Panc1 (cell line): ENCODE results near the gene ANO6. TPM values are rescaled to one million over a fixed set of nuclear protein-coding genes. Genes with fewer than 3 reads are reported as not detected.

Experiments used
- ATAC-seq: fragments of 200-7000 bp; cut with Tn5 transposase; 2 replicates; pipeline ENCODE4 v1.9.1; 2020; ENCODE audit warnings: mild to moderate bottlenecking, moderate library complexity
- BruUV-seq: library from RNA; stranded (reverse); fragments of 400-500 nt; replicated peaks from 2 replicates; lab custom pipeline; 2021; lab: Mats Ljungman, UMichigan
- CTCF ChIA-PET: fragments of 300-600 bp; sonication (Branson Sonifier 250); formaldehyde crosslinking; loops from one replicate; lab custom pipeline; 2022; ENCODE audit warnings: antibody characterized with exemption; lab: Charles Lee
- POLR2A ChIA-PET: fragments of 300-600 bp; sonication (Branson Sonifier 250); formaldehyde crosslinking; loops from one replicate; lab custom pipeline; 2022; ENCODE audit warnings: antibody characterized with exemption; lab: Charles Lee
- DNase-seq: peaks from one replicate; pipeline ENCODE4 v3.0.0-alpha.2; 2010; ENCODE audit warnings: low read depth, low spot score
- H3K27ac ChIP-seq: 2 replicates; pipeline ENCODE4 v1.5.1; 2011; ENCODE audit warnings: mild to moderate bottlenecking, low read length, inconsistent platforms
- H3K27me3 ChIP-seq: fragments of 200-500 bp; sonication (Bioruptor generic); 2 replicates; pipeline ENCODE4 v1.6.0; 2014; ENCODE audit warnings: low read length, inconsistent platforms; ENCODE audit not compliant: control insufficient read depth, insufficient read depth
- H3K36me3 ChIP-seq: fragments of 200-500 bp; sonication (Bioruptor generic); 2 replicates; pipeline ENCODE4 v1.5.1; 2014; ENCODE audit warnings: inconsistent platforms, mild to moderate bottlenecking, low read length, moderate library complexity; ENCODE audit not compliant: control insufficient read depth, insufficient read depth
- H3K4me1 ChIP-seq: 2 replicates; pipeline ENCODE4 v1.5.1; 2011; ENCODE audit warnings: inconsistent platforms, mild to moderate bottlenecking, low read length, moderate library complexity; ENCODE audit not compliant: control insufficient read depth, insufficient read depth
- H3K4me3 ChIP-seq, 2 experiments: 2 replicates each; pipeline ENCODE4 v1.5.1; 2011 to 2012; ENCODE audit warnings: low read depth in 2 of 2, low read length in 2 of 2, mild to moderate bottlenecking in 2 of 2, inconsistent platforms in 1 of 2, moderate library complexity in 1 of 2
- H3K9me3 ChIP-seq: fragments of 200-500 bp; sonication (Bioruptor generic); 2 replicates; pipeline ENCODE4 v1.5.1; 2014; ENCODE audit warnings: low read depth, mild to moderate bottlenecking, inconsistent platforms, low read length, moderate library complexity; ENCODE audit not compliant: control insufficient read depth, insufficient read depth
- POLR2AphosphoS5 ChIP-seq: IDR thresholded peaks from 2 replicates; pipeline ENCODE4 v1.6.1; 2012; ENCODE audit warnings: mild to moderate bottlenecking, low read depth, low read length, moderate library complexity
- SIN3A ChIP-seq: IDR thresholded peaks from 2 replicates; pipeline ENCODE4 v1.6.1; 2012; ENCODE audit warnings: low read depth, mild to moderate bottlenecking, low read length, moderate library complexity, borderline replicate concordance; ENCODE audit not compliant: insufficient read depth
- TCF7L2 ChIP-seq: IDR thresholded peaks from 2 replicates; pipeline ENCODE4 v1.6.1; 2011; ENCODE audit warnings: mild to moderate bottlenecking, low read depth, low read length, inconsistent platforms
- in situ Hi-C: cut with HindIII; loops from 2 replicates; pipeline ENCODE4 v1.10.0; 2016; ENCODE audit warnings: low sequenced_read_pairs, low pct_unique_long_range_greater_than_20kb
- intact Hi-C: fragments of 100-400 bp; cut with micrococcal nuclease; formaldehyde crosslinking; loops from one replicate; pipeline ENCODE4 v1.10.0; 2022; ENCODE audit not compliant: unreplicated experiment
- total RNA-seq: library from RNA; stranded (reverse); gene quantifications from one replicate; pipeline ENCODE4 v1.2.1, GENCODE V29; 2021; ENCODE audit not compliant: unreplicated experiment
- TF ChIP-seq, protein P1 (sequence below): fragments of 450-650 bp; IDR thresholded peaks from 2 replicates; pipeline ENCODE4 v1.5.1; 2017; ENCODE audit warnings: mild to moderate bottlenecking
- TF ChIP-seq, protein P2 (sequence below), 2 experiments: IDR thresholded peaks; 2 replicates each; pipeline ENCODE4 v1.6.1; 2011 to 2012; ENCODE audit warnings: low read depth in 2 of 2, control low read depth in 1 of 2, low read length in 1 of 2, mild to moderate bottlenecking in 1 of 2, moderate library complexity in 1 of 2; ENCODE audit not compliant: insufficient read depth in 1 of 2

ANO6 gene
- total RNA-seq, 1 experiment from 2014 or later, result 120 TPM

DNA sequence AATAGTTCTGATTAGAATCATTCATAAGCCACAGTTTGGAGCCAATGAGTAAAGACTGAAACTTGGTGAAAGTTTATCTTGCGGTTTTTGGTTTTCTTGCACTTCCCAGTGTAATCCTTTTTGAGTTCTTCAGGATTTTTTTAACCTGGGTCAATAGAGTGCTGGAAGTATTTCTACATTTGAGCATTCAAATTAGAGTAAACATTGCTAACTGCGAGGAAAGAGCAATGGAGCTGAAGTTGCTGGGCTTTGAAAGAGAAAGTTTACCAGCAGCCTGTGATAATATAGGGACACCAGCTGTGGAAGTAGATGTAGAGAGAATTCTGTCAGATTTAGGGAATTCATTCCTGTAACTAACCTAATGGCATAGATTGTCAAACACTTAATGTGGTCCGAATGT is 30.3 kb downstream of the ANO6 start:
- CTCF ChIA-PET, result no interaction called here
- in situ Hi-C loops, result no loop called here
- BruUV-seq, result TSS peak; percentile 4
- Histone ChIP-seq H3K4me1 (peaks cover 38% of the 10 kb centered on the region), H3K27ac (peak overlapping the region; percentile 93; the same call in 1 of the 2 replicates), H3K4me3 (no peak overlapping the region), H3K36me3 (no peaks in the 10 kb centered on the region), H3K9me3 (no peaks in the 10 kb centered on the region), H3K27me3 (no peaks in the 10 kb centered on the region)
- ATAC-seq (no peak), DNase-seq (no peak)
- POLR2A ChIA-PET, result no interaction called here
- TF ChIP-seq SIN3A (no peak), POLR2AphosphoS5 (no peak), TCF7L2 (no peak)
- TF ChIP-seq, protein P1, sequence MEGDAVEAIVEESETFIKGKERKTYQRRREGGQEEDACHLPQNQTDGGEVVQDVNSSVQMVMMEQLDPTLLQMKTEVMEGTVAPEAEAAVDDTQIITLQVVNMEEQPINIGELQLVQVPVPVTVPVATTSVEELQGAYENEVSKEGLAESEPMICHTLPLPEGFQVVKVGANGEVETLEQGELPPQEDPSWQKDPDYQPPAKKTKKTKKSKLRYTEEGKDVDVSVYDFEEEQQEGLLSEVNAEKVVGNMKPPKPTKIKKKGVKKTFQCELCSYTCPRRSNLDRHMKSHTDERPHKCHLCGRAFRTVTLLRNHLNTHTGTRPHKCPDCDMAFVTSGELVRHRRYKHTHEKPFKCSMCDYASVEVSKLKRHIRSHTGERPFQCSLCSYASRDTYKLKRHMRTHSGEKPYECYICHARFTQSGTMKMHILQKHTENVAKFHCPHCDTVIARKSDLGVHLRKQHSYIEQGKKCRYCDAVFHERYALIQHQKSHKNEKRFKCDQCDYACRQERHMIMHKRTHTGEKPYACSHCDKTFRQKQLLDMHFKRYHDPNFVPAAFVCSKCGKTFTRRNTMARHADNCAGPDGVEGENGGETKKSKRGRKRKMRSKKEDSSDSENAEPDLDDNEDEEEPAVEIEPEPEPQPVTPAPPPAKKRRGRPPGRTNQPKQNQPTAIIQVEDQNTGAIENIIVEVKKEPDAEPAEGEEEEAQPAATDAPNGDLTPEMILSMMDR, result no peak
- TF ChIP-seq, protein P2, sequence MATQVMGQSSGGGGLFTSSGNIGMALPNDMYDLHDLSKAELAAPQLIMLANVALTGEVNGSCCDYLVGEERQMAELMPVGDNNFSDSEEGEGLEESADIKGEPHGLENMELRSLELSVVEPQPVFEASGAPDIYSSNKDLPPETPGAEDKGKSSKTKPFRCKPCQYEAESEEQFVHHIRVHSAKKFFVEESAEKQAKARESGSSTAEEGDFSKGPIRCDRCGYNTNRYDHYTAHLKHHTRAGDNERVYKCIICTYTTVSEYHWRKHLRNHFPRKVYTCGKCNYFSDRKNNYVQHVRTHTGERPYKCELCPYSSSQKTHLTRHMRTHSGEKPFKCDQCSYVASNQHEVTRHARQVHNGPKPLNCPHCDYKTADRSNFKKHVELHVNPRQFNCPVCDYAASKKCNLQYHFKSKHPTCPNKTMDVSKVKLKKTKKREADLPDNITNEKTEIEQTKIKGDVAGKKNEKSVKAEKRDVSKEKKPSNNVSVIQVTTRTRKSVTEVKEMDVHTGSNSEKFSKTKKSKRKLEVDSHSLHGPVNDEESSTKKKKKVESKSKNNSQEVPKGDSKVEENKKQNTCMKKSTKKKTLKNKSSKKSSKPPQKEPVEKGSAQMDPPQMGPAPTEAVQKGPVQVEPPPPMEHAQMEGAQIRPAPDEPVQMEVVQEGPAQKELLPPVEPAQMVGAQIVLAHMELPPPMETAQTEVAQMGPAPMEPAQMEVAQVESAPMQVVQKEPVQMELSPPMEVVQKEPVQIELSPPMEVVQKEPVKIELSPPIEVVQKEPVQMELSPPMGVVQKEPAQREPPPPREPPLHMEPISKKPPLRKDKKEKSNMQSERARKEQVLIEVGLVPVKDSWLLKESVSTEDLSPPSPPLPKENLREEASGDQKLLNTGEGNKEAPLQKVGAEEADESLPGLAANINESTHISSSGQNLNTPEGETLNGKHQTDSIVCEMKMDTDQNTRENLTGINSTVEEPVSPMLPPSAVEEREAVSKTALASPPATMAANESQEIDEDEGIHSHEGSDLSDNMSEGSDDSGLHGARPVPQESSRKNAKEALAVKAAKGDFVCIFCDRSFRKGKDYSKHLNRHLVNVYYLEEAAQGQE (IDR thresholded peaks at IDR 0.05; ENCODE audit: insufficient read depth in 1 of 2, low read depth in 2 of 2, low read length in 1 of 2), result no peak
- intact Hi-C loops, result no loop called here

DNA sequence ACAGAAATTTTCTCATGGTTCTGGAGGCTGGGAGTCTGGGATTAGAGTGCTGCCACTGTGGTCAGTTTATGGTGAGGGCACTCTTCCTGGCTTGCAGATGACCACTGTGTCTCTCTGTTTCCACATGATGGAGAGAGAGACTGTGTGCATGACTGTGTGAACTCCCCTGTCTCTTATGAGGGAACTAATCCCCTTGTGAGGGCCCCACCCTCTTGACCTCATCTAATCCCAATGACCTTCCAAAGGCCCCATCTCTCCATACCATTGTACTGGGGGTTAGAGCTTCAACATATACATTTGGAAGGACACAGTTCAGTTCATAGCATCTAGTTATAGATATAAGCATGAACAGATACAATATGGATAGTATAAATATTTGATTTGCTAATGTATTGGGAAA is 31.7 kb downstream of the ANO6 start:
- Histone ChIP-seq H3K4me3 (no peak overlapping the region), H3K4me1 (peaks cover 35% of the 10 kb centered on the region), H3K36me3 (no peaks in the 10 kb centered on the region), H3K27ac (peak overlapping the region; percentile 42), H3K9me3 (no peaks in the 10 kb centered on the region), H3K27me3 (no peaks in the 10 kb centered on the region)
- TF ChIP-seq SIN3A, result no peak
- no peak for TF ChIP-seq POLR2AphosphoS5
- no peak for TF ChIP-seq TCF7L2
- TF ChIP-seq, protein P1, result no peak
- TF ChIP-seq, protein P2 (IDR thresholded peaks at IDR 0.05; ENCODE audit: insufficient read depth in 1 of 2, low read depth in 2 of 2, low read length in 1 of 2), result no peak
- intact Hi-C loops, result no loop called here
- ATAC-seq, result no peak
- POLR2A ChIA-PET, result no interaction called here
- in situ Hi-C loops, result no loop called here
- CTCF ChIA-PET, result no interaction called here
- BruUV-seq, result no TSS peak
- no peak for DNase-seq
